Measurements from ENCODE around the gene LACTB.

GRCh38 chr15:63156755-63157117, 35.1 kb downstream of the LACTB start:
- TF ChIP-seq CTCF (IDR thresholded peaks at IDR 0.05) (no peak), POLR2A (IDR thresholded peaks at IDR 0.05) (no peak)
